HT-29 (cell line): ENCODE data around the gene PROSER2. TPM values are rescaled to one million over a fixed set of nuclear protein-coding genes. Genes with fewer than 3 reads are reported as not detected.

Experiments
- DNase-seq: peaks from one replicate; pipeline ENCODE4 v3.0.0-alpha.2; 2015; ENCODE audit warnings: low spot score
- total RNA-seq: library from RNA; depleted of rRNA; stranded (reverse); fragments of >200 nt; shearing (Covaris generic); gene quantifications from 2 replicates; pipeline ENCODE4 v1.2.3, GENCODE V29; 2014; rRNA removed

Gene PROSER2, protein sequence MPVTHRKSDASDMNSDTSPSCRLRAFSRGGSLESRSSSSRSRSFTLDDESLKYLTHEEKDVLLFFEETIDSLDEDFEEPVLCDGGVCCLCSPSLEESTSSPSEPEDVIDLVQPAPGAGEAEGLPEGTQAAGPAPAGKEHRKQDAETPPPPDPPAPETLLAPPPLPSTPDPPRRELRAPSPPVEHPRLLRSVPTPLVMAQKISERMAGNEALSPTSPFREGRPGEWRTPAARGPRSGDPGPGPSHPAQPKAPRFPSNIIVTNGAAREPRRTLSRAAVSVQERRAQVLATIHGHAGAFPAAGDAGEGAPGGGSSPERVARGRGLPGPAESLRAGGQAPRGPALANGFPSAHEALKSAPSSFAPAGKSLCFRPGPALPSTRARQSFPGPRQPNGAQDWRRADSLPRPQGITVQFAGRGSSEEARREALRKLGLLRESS
- total RNA-seq: 56.9 and 58.8 TPM in 2 replicates

GRCh38 chr10:11823122-11823988 is at the start of gene PROSER2:
Gene PROSER2, plus strand, starts transcription at chr10:11823356. Its CDS starts 28,722 bp downstream, at chr10:11852078.
- DNase-seq: peak; percentile 88

DNA sequence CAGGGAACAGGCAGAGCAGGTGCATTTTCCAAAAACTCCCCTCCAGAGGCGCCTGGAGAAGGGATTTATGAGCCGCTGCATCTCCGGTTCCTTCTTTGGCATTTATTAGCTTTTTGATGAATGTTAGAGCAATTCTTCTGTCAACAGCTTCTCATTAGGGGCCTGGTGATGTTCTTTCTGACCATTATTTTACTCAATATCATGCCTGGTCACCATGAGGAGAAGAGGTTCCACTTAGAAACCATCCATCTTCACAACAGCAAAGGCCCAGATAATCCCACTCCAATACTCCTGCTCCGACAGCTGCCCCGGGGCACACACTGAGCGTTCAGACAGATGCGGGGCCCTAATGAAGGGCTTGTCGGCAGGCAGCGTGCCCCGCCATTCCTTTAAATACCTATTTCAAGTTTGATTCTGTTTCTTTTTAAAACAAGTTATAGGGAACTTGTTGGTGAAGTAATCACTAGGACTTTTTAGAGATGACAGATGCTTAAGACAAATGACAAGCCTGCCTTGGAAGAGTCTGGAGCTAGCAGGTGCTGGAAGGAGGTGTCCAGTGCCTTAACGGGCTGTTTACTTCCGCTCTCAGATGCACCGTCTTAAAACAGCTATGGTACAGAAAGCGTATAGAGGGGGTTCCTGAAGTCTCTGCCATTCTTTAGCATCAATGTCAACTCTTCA is 49.3 kb upstream of the PROSER2 start:
- no peak for DNase-seq

DNA sequence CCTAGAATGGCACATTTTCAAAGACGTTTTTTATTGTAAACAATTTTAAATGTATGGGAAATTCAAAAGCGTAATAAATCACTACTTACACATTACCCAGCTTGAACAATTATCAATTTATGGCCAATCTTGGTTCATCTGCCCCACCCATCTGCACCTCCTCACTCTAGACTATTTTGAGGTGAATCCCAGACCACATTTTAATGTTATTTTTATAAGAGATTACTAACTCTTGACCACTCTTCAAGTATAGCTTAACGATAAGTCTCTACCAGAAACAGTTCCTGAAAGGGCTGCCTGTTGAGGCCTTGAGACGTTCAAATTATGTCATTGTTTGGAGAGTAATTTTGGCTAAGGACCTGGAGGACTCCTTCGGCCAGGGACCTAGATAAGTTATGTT is 47.7 kb upstream of the PROSER2 start:
- DNase-seq: no peak

DNA sequence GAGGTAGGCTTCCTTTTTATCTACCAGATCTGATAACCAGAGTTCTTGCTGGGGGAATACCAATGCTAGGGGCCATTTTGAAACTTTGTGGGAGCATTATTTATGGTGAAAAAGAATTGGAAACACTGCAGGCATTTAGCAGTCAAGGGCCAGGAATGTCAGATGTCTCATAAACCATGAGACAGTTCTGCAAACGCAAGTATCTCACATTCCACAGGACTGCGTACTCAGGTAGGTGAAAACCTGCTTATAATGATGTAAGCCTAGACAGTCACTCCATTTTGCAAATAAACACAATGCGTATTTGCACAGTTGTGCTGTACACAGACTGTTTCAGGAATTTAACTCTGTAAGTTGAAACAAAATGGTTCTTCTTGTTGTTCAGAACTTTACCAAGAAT is 47.1 kb upstream of the PROSER2 start:
- no peak for DNase-seq

- no peak for DNase-seq
Observed at GRCh38 chr10:11781114-11781513, 42.0 kb upstream of the PROSER2 start.

DNA sequence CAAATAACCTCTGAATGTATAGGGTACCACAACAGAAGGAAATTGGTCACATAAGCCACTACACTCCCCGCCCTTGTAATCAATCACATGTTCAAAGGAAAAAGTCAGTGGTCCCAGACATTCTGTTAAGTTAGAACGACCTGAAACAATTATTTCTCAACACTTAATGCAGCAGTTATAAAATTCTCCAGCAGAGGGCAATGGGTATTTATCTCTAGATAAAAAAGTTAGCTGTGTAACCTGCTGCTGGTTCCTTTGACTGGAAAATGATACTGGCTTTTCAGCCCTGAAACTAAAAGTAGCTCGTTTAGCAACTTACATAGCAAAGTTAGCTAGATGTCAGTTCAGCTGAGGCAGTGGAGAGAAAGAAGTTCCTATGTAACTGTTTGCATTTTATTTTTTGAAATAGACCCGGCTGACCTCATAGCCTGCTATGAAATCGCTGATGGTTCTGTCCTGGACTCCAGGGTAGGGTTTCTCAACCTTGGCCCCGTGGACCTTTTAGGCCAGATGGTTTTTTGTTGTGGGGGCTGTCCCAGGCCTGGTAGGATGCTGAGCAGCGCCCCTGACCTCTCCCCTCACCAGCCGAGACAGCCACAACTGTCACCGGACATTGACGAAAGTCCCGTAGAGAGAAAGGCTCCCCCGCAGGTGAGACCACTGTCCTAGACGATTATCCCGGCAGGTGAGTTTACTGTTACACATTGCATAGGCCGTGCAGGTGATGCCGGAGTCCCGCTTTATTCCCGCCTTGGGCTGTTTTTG is 40.2 kb upstream of the PROSER2 start:
- DNase-seq: peak; percentile 93

DNA sequence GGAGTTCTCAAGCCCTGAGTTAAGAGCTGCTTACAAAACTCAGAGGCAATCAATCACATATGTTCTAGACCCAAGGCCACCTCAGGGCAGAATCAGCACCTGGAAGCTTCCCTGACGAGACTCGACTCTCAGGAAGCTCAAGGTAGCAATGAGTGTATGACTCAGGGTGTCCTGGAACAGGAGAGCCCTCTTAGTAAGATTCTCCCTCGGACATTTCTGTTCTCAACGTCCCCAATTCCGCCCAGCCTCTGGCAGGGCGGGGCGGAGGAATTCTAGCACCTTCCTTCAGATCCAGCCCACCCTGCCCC is 39.6 kb upstream of the PROSER2 start:
- no peak for DNase-seq

- no peak for DNase-seq
Observed at GRCh38 chr10:11787374-11787773, 35.8 kb upstream of the PROSER2 start.

DNA sequence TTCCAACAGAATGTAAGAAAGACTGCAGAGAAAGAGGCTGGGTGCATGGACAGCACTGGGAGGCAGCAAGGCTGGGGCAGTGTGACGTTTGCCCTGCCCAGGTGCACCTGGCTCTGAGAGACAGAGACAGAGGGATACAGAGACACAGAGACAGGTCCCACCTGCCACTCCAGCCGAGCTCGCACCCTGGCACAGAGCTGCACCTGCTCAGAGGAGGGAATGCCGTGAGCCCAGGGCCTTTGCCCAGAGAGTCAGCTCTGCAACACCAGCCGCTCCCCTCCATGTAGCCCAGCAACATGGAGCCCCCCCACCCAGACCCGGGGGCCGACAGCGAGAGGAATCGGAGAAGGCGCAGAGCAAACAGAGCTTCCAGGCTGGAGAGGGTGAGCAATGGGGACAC is 35.3 kb upstream of the PROSER2 start:
- no peak for DNase-seq

- no peak for DNase-seq
Observed at GRCh38 chr10:11789306-11789705, 33.9 kb upstream of the PROSER2 start.

DNA sequence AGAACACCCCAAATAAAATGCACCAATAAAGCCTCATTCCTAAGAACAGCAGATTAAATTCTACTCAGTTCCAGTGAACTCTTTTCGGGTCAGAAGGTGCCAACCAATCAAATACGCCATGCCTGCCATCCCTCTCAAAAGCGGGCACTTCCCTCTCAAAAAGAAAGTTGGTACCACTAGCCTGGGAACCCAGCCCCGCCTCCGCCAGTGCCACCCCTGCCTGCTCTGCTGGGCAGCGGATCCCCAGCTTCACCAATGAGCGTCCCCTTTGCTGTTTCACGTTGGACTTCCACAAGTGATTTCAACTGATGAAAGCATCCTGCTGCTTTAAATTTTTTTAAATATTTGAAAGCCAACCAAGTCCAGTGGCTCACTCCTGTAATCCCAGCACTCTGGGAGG is 33.2 kb upstream of the PROSER2 start:
- no peak for DNase-seq

DNA sequence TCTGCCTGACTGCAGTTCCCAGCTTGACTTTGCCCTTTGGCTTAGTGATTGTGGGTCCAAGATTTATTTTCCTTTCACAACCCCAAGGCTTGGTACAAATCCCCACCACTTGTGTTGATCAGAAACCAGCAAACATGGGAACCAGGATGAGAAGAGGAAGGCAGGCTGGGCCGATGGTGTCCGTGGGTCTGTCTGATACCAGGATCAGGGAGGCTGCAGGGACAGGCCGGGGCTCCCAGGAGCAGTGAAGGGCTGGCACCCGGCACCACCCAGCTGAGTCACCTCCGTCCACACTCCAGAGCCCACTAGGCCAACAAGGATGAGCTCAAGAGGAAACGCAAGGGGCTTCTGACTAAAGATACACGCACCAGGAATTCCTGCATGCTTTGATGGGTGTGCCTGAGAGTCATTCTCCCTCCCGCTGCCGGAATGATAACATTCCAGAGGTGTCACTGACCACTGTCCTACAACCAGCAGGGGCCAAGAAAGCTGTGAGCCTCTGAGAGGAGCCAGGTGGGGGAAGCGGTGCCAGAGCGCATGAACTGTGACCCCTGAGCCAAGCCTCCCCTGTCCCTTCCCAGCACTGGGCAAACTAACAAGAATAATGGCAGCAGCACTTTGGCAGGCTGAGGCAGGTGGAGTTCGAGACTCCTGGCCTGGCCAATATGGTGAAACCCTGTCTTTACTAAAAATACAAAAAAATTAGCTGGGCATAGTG is 29.2 kb upstream of the PROSER2 start:
- DNase-seq: peak; percentile 62

DNA sequence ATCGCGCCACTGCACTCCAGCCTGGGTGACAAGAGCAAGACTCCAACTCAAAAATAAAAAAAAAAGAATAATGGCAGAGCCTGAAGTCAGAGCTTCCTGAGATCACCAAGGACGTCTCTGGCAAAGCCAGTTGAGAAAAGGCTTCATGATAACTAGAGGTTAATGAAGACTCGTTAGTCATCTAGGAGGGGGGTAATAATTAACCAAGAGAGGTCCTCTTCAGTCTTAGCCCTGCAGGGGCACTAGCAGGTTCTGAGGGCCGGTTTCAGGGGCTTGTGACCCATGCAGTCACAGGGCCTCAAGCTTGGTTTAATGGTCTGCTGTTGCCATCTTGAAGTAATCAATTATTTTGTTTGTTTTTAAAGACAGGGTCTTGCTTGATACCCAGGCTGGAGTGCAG is 28.6 kb upstream of the PROSER2 start:
- DNase-seq: peak; percentile 25

- DNase-seq: no peak
Observed at GRCh38 chr10:11795101-11795920, 27.8 kb upstream of the PROSER2 start.

- DNase-seq: no peak
Observed at GRCh38 chr10:11796474-11796873, 26.7 kb upstream of the PROSER2 start.

GRCh38 chr10:11797281-11797680 is 25.9 kb upstream of the PROSER2 start:
- no peak for DNase-seq

- no peak for DNase-seq
Observed at GRCh38 chr10:11797847-11798633, 25.1 kb upstream of the PROSER2 start.

DNA sequence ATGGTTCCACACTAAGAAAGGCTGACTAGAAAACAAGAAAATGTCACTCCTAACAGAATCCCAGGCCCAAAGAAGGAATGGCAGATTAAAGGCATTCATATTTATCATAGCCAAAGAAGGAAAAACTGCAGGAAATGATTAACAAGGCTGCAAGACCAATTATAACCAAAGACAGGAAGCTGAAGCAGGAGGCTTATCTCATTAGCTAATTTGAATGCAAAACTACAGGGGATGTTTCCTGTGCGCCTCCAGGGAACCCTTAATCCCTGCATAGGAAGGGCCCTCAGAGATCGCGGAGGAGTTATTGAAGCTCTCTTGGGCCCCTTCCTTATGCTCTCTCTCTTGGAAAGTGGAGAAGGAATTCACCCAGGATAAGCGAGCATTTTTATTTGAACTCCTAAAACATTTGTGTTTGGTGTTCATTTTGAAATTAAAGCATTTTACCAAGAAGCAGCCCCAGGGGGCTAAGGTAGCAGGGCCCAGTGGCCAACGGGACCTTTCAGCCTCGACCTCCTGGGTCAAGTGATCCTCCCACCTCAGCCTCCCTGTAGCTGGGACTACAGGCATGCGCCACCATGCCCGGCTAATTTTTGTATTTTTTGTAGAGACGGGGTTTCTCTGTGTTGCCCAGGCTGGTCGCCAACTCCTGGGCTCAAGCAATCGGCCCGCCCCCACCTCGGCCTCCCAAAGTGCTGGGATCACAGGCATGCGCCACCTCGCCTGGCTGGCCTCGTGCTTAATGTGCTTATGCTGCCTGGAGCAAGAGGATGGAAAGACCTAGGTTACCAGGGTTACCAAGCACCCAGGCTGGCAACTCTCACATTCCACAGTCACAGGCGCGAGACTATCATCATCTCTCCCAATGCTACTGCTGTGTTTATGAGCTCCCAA is 24.1 kb upstream of the PROSER2 start:
- no peak for DNase-seq
